ENCODE measurements around the gene KRTAP10-5.
A peak's percentile ranks its signal among the peaks of the same experiment; 100 is the strongest.
"Not testable (repeated sequence)": the region's sequence is repeated elsewhere in the genome, so short reads cannot be mapped to it uniquely, and the experiment has no call there.

Gene KRTAP10-5

GRCh38 chr21:44590897-44591800 lies 10.7 kb upstream of the KRTAP10-5 start:
- not testable (repeated sequence) for DNase-seq

- no peak for DNase-seq
Measured at GRCh38 chr21:44590311-44590721, 9.9 kb upstream of the KRTAP10-5 start.

- DNase-seq, result no peak
Measured at GRCh38 chr21:44589586-44590305, 9.3 kb upstream of the KRTAP10-5 start.

GRCh38 chr21:44589094-44589493 lies 8.7 kb upstream of the KRTAP10-5 start:
- DNase-seq, result no peak

- no peak for DNase-seq
Measured at GRCh38 chr21:44585892-44586291, 5.5 kb upstream of the KRTAP10-5 start.

- peak in 1 of 2 donors; percentile 27 for DNase-seq
Measured at GRCh38 chr21:44583800-44584147, 3.4 kb upstream of the KRTAP10-5 start.

GRCh38 chr21:44583089-44583799 lies 2.8 kb upstream of the KRTAP10-5 start:
- DNase-seq, result no peak

GRCh38 chr21:44582055-44582454 lies 1.7 kb upstream of the KRTAP10-5 start:
- DNase-seq, result no peak

- DNase-seq, result no peak
Measured at GRCh38 chr21:44581158-44581557, 754 bp upstream of the KRTAP10-5 start.

GRCh38 chr21:44579833-44580144 lies 615 bp downstream of the KRTAP10-5 start:
- DNase-seq, result no peak

- DNase-seq, result no peak
Measured at GRCh38 chr21:44579056-44579832, 1.2 kb downstream of the KRTAP10-5 start.

GRCh38 chr21:44578371-44579055 lies 1.9 kb downstream of the KRTAP10-5 start:
- DNase-seq, result no peak

GRCh38 chr21:44576025-44576420 lies 4.4 kb downstream of the KRTAP10-5 start:
- no peak for DNase-seq

- no peak for DNase-seq
Measured at GRCh38 chr21:44575307-44576024, 4.9 kb downstream of the KRTAP10-5 start.

- no peak for DNase-seq
Measured at GRCh38 chr21:44574457-44575306, 5.7 kb downstream of the KRTAP10-5 start.

GRCh38 chr21:44573630-44574456 lies 6.6 kb downstream of the KRTAP10-5 start, which contains the start of gene KRTAP10-4:
KRTAP10-4 (plus strand) TSS chr21:44573729; CDS start chr21:44573759, 30 bp downstream.
- DNase-seq, result not testable (repeated sequence)

GRCh38 chr21:44572959-44573583 lies 7.3 kb downstream of the KRTAP10-5 start:
- DNase-seq, result no peak

GRCh38 chr21:44571844-44572782 lies 8.3 kb downstream of the KRTAP10-5 start:
- DNase-seq, result no peak

Data from CD4-positive, alpha-beta T cell treated with Interferon alpha-2 for 1 hour (primary cell).